SK-N-SH (cell line): ENCODE data around the gene KRT32. TPM values are rescaled to one million over a fixed set of nuclear protein-coding genes. Genes with fewer than 3 reads are reported as not detected.

Experiments
- CTCF ChIA-PET: fragments of 300-600, 350-600 bp; formaldehyde crosslinking; extraction: SDS; loops from one replicate; lab custom pipeline; 2021; lab: Yijun Ruan, JAX
- POLR2A ChIA-PET: fragments of 350-600 bp; sonication (Branson Sonifier 250); formaldehyde crosslinking; extraction: SDS; loops from one replicate; lab custom pipeline; 2020; ENCODE audit warnings: antibody characterized with exemption, inconsistent platforms; lab: Yijun Ruan, JAX
- DNase-seq: peaks from one replicate; pipeline ENCODE4 v3.0.0; 2012
- H2AFZ ChIP-seq: fragments of 200-600 bp; sonication (generic); 2 replicates; pipeline ENCODE4 v1.8.1; 2016; ENCODE audit warnings: antibody characterized with exemption, mild to moderate bottlenecking, low read depth
- H3F3A ChIP-seq: fragments of 200-600 bp; sonication (generic); replicated peaks from 2 replicates; pipeline ENCODE3; 2016; ENCODE audit warnings: antibody characterized with exemption, mild to moderate bottlenecking; ENCODE audit not compliant: insufficient read depth
- H3K27ac ChIP-seq, 2 experiments: fragments of 200-500 bp in 1 of 2; fragments of 200-600 bp in 1 of 2; sonication (Bioruptor generic) in 1 of 2; sonication (generic), shearing (Covaris generic) in 1 of 2; 2 replicates each; pipeline versions ENCODE4 v1.5.1 to v1.6.1; 2014 to 2016; ENCODE audit warnings: low read depth in 2 of 2, inconsistent platforms in 1 of 2, low read length in 1 of 2, mild to moderate bottlenecking in 1 of 2, mixed read lengths in 1 of 2
- H3K27me3 ChIP-seq: fragments of 200-600 bp; sonication (generic), shearing (Covaris generic); 2 replicates; pipeline ENCODE4 v1.6.1; 2016; ENCODE audit warnings: mixed run types; ENCODE audit not compliant: insufficient read depth
- H3K36me3 ChIP-seq, 2 experiments: fragments of 200-500 bp in 1 of 2; fragments of 200-600 bp in 1 of 2; sonication (Bioruptor generic) in 1 of 2; sonication (generic) in 1 of 2; replicated peaks in 1 of 2; 2 replicates each; pipeline versions ENCODE3 to v1.5.1; 2014 to 2016; ENCODE audit warnings: low read length in 1 of 2, mild to moderate bottlenecking in 1 of 2; ENCODE audit not compliant: insufficient read depth in 2 of 2, control insufficient read depth in 1 of 2
- H3K4me1 ChIP-seq, 2 experiments: fragments of 200-500 bp in 1 of 2; fragments of 200-600 bp in 1 of 2; sonication (Bioruptor generic) in 1 of 2; sonication (generic), shearing (Covaris generic) in 1 of 2; 2 replicates each; pipeline versions ENCODE4 v1.5.1 to v1.6.1; 2014 to 2016; ENCODE audit warnings: low read depth in 1 of 2, low read length in 1 of 2, mixed run types in 1 of 2; ENCODE audit not compliant: insufficient read depth in 2 of 2, control insufficient read depth in 1 of 2
- H3K4me2 ChIP-seq: fragments of 200-600 bp; sonication (generic), shearing (Covaris generic); 2 replicates; pipeline ENCODE4 v1.6.1; 2017; ENCODE audit warnings: mixed run types
- H3K4me3 ChIP-seq, 2 experiments: fragments of 200-500 bp in 1 of 2; fragments of 200-600 bp in 1 of 2; sonication (Bioruptor generic) in 1 of 2; sonication (generic), shearing (Covaris generic) in 1 of 2; 2 replicates each; pipeline versions ENCODE4 v1.5.1 to v1.8.1; 2014 to 2016; ENCODE audit warnings: low read depth in 2 of 2, inconsistent platforms in 1 of 2, low read length in 1 of 2, mild to moderate bottlenecking in 1 of 2, mixed read lengths in 1 of 2, moderate library complexity in 1 of 2
- H3K79me2 ChIP-seq: fragments of 200-600 bp; sonication (generic); 2 replicates; pipeline ENCODE4 v1.8.1; 2017; ENCODE audit warnings: mild to moderate bottlenecking; ENCODE audit not compliant: insufficient read depth
- H3K9ac ChIP-seq: fragments of 200-600 bp; sonication (generic); 2 replicates; pipeline ENCODE4 v1.6.1; 2017; ENCODE audit warnings: mixed run types
- H3K9me2 ChIP-seq: fragments of 200-600 bp; sonication (generic); 2 replicates; pipeline ENCODE4 v1.6.1; 2017; ENCODE audit warnings: mixed run types
- H3K9me3 ChIP-seq: fragments of 200-600 bp; sonication (generic); 2 replicates; pipeline ENCODE4 v1.6.1; 2017; ENCODE audit warnings: mixed run types, mild to moderate bottlenecking, moderate library complexity
- H4K20me1 ChIP-seq: fragments of 200-600 bp; sonication (generic); 2 replicates; pipeline ENCODE4 v1.6.1; 2017; ENCODE audit warnings: mild to moderate bottlenecking, mixed run types; ENCODE audit not compliant: insufficient read depth
- CHD2 ChIP-seq: fragments of 150-350 bp; IDR thresholded peaks from 2 replicates; pipeline ENCODE4 v1.6.1; 2018; ENCODE audit warnings: low read length; ENCODE audit not compliant: partially characterized antibody
- CTCF ChIP-seq: fragments of 200-600 bp; sonication (generic); IDR thresholded peaks from 2 replicates; pipeline ENCODE4 v1.6.1; 2017; ENCODE audit warnings: antibody characterized with exemption, mild to moderate bottlenecking, moderate library complexity
- ELF1 ChIP-seq: IDR thresholded peaks from 2 replicates; pipeline ENCODE4 v1.4.0; 2012
- EZH2phosphoT487 ChIP-seq: fragments of 200-600 bp; sonication (generic); IDR thresholded peaks from 2 replicates; pipeline ENCODE4 v1.6.1; 2017; ENCODE audit warnings: low read depth, mixed run types, mild to moderate bottlenecking, antibody characterized with exemption, moderate library complexity, borderline replicate concordance
- FOSL2 ChIP-seq: IDR thresholded peaks from 2 replicates; pipeline ENCODE4 v1.4.0; 2012; ENCODE audit warnings: low read depth, mild to moderate bottlenecking, moderate library complexity, borderline replicate concordance
- GABPA ChIP-seq: IDR thresholded peaks from 2 replicates; pipeline ENCODE4 v1.4.0; 2012; ENCODE audit warnings: low read depth, mild to moderate bottlenecking
- GATA2 ChIP-seq: sonication (generic); formaldehyde crosslinking; IDR thresholded peaks from 2 replicates; pipeline ENCODE4 v1.5.0; 2020; ENCODE audit warnings: mild to moderate bottlenecking, missing genetic modification reagents
- MAX ChIP-seq: IDR thresholded peaks from 2 replicates; pipeline ENCODE4 v1.4.0; 2012; ENCODE audit warnings: low read depth
- MEF2A ChIP-seq: IDR thresholded peaks from 2 replicates; pipeline ENCODE4 v1.4.0; 2012; ENCODE audit warnings: low read depth, borderline replicate concordance
- PBX3 ChIP-seq: IDR thresholded peaks from 2 replicates; pipeline ENCODE4; 2012
- POLR2AphosphoS5 ChIP-seq: IDR thresholded peaks from 2 replicates; pipeline ENCODE4 v1.6.1; 2012; ENCODE audit warnings: low read depth, low read length
- RCOR1 ChIP-seq: fragments of 150-350 bp; IDR thresholded peaks from 2 replicates; pipeline ENCODE4 v1.6.1; 2017; ENCODE audit warnings: antibody characterized with exemption, low read length
- REST ChIP-seq: IDR thresholded peaks from 2 replicates; pipeline ENCODE4 v1.6.1; 2012; ENCODE audit warnings: mild to moderate bottlenecking, low read depth, low read length, moderate library complexity
- RFX5 ChIP-seq: IDR thresholded peaks from 2 replicates; pipeline ENCODE4 v1.6.1; 2012; ENCODE audit warnings: mild to moderate bottlenecking, improper control_type of control experiment, low read length
- SMC3 ChIP-seq: IDR thresholded peaks from 2 replicates; pipeline ENCODE4 v1.6.1; 2012; ENCODE audit warnings: low read depth, low read length, improper control_type of control experiment
- TAF1 ChIP-seq: IDR thresholded peaks from 2 replicates; pipeline ENCODE4 v1.6.1; 2012; ENCODE audit warnings: low read depth, mild to moderate bottlenecking, low read length, moderate library complexity, borderline replicate concordance
- ZBTB33 ChIP-seq: IDR thresholded peaks from 2 replicates; pipeline ENCODE4 v1.4.0; 2012; ENCODE audit warnings: low read depth, borderline replicate concordance
- WGBS: methylation state at CpG from one replicate; pipeline ENCODE4 v1.1.6; 2017; ENCODE audit warnings: low lambda C conversion rate; 5-methylcytosine and 5-hydroxymethylcytosine counted together
- polyA plus RNA-seq, 3 experiments: library from polyadenylated mRNA; depleted of rRNA; stranded (reverse); fragments of >200 nt; gene quantifications; 2 replicates each; pipeline ENCODE4 v1.2.3, GENCODE V29; 2012

Gene KRT32
- polyA plus RNA-seq, 1 of the 3 experiments (the other 2 are of a cell fraction) = not detected

- TF ChIP-seq PBX3 (no peak), RFX5 (no peak), TAF1 (no peak), CTCF (no peak), MAX (no peak), GATA2 (CRISPR knock-in tag) (no peak), MEF2A (no peak)
These were observed 43.3 kb upstream of the KRT32 start (continued) for GRCh38 chr17:41510251-41511065.

- Histone ChIP-seq H3K9me3 (no peaks in the 10 kb centered on the region), H3K9ac (no peak overlapping the region), H4K20me1 (no peaks in the 10 kb centered on the region), H3K4me3 (no peak overlapping the region), H2AFZ (no peak overlapping the region), H3K4me1 (peaks cover 0 to 6% of the 10 kb centered on the region in 2 experiments; a peak in 1 of 4 replicates), H3F3A (peaks cover 4% of the 10 kb centered on the region), H3K36me3 (no peaks in the 10 kb centered on the region), H3K27me3 (no peaks in the 10 kb centered on the region), H3K79me2 (no peaks in the 10 kb centered on the region), H3K9me2 (no peaks in the 10 kb centered on the region), H3K4me2 (no peak overlapping the region), H3K27ac (no peak overlapping the region)
- ChIA-PET CTCF (interaction anchor here (1.8 to 6.3 kb wide), 2 partner anchors 41 to 141 kb away, joined by 5 to 48 read pairs; no protein-coding TSS in a partner anchor), POLR2A (no interaction called here)
- no peak for DNase-seq
- 63% methylated on average over 9 of the region's 10 CpGs for WGBS
- no peak for TF ChIP-seq GABPA
- TF ChIP-seq ZBTB33 = no peak
- no peak for TF ChIP-seq TAF1
- no peak for TF ChIP-seq REST
- TF ChIP-seq CTCF = no peak
- TF ChIP-seq EZH2phosphoT487 = no peak
- no peak for TF ChIP-seq SMC3
- TF ChIP-seq RCOR1 = no peak
- TF ChIP-seq FOSL2 = no peak
- TF ChIP-seq RFX5 = no peak
- TF ChIP-seq ELF1 = no peak
- TF ChIP-seq POLR2AphosphoS5 = no peak
- TF ChIP-seq GATA2 (CRISPR knock-in tag) = no peak
- TF ChIP-seq CHD2 = no peak
These were observed 40.2 kb upstream of the KRT32 start for GRCh38 chr17:41507315-41507880.
